IPS-15b (cell line): Measurements from ENCODE around the gene FAM3A.

ENCODE experiments used
- H3K27me3 ChIP-seq: one replicate; pipeline ENCODE4 v1.6.1; 2013; ENCODE audit warnings: low read length; ENCODE audit not compliant: control insufficient read depth, insufficient read depth
- H3K36me3 ChIP-seq: one replicate; pipeline ENCODE4 v1.6.1; 2013; ENCODE audit warnings: low read length; ENCODE audit not compliant: control insufficient read depth, insufficient read depth
- H3K4me1 ChIP-seq: one replicate; pipeline ENCODE4 v1.6.1; 2013; ENCODE audit warnings: mild to moderate bottlenecking, low read length; ENCODE audit not compliant: control insufficient read depth, insufficient read depth
- H3K4me3 ChIP-seq: one replicate; pipeline ENCODE4 v1.5.1; 2013; ENCODE audit warnings: low read depth, low read length
- H3K9ac ChIP-seq: one replicate; pipeline ENCODE4 v1.6.1; 2013; ENCODE audit warnings: low read depth, mild to moderate bottlenecking, low read length
- H3K9me3 ChIP-seq: one replicate; pipeline ENCODE4 v1.6.1; 2013; ENCODE audit warnings: mild to moderate bottlenecking, low read length; ENCODE audit not compliant: control insufficient read depth, insufficient read depth

FAM3A gene

DNA sequence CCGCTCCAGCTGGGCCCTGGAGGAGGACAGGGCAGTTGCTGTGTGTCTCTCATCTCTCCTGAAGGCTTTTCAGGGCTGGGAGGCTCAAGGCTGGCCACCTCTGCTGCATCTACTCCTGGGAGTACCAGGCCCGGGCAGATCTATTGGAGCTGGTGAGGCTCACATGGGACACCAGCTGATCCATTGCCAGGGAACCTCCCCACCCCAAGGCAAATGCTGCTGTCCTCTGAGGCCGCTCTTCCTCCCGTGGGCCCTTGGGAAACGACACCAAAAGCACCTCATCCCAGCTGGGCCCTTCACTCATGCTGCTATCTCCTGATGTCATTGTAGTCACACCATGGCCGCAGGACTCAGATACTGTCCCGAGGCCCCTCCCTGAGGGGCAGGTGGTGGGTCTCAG, 33.2 kb downstream of the FAM3A start:
- Histone ChIP-seq H3K36me3 (peaks cover 9% of the 10 kb centered on the region), H3K4me3 (no peak overlapping the region), H3K9me3 (peaks cover 5% of the 10 kb centered on the region), H3K4me1 (no peaks in the 10 kb centered on the region), H3K9ac (no peak overlapping the region), H3K27me3 (no peaks in the 10 kb centered on the region)

DNA sequence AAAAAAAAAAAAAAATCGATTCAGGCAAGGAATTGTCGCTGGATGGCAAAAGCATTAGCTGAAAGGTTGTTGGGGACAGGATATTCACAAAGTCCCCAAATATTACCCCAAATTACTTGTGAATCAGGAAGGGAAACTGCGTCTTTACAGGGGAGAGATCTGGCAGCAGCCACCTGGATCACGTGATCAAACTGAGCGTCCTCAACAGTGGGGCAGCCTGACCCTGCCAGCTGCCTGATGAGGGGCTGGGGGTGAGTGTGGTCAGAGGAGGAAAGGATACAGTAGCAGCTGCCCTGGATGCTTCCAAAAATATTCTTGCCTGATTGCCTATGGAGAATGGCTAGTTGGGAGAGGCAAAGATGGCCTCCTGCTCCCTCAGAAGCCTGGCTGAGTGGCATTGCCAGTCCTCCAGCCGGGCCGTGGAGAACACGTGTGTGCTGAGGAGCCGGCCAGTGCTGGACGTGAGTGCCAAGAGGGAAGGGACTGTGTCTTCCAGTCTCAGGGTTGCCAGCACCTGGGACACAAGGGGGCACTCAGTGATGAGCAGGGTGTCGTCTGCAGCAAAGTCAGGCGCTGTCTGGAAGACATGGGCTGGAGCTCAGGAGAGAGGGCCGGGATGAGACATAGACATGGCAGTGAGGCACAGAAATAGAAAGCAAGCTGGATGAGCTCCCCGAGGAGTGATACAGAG, 34.0 kb downstream of the FAM3A start:
- peaks cover 5% of the 10 kb centered on the region for H3K9me3 ChIP-seq
- no peak overlapping the region for H3K4me3 ChIP-seq
- H3K9ac ChIP-seq, result no peak overlapping the region
- no peaks in the 10 kb centered on the region for H3K27me3 ChIP-seq
- no peaks in the 10 kb centered on the region for H3K4me1 ChIP-seq
- peaks cover 9% of the 10 kb centered on the region for H3K36me3 ChIP-seq

DNA sequence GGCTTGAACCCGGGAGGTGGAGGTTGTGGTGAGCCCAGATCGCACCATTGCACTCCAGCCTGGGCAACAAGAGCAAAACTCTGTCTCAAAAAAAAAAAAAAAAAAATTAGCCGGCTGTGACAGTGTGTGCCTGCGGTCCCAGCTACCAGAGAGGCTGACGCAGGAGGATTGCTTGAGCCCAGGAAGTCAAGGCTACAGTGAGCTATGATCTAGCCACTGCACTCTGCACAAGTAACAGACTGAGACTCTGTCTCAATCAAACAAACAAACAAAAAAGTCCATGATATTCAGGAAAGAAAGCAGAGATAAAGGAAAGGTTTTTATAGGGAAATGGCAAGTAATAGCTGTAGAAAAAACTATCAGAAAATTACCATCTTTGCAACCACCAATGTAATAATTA, 34.8 kb downstream of the FAM3A start:
- Histone ChIP-seq H3K9me3 (peaks cover 5% of the 10 kb centered on the region), H3K27me3 (no peaks in the 10 kb centered on the region), H3K4me1 (no peaks in the 10 kb centered on the region), H3K9ac (no peak overlapping the region), H3K4me3 (no peak overlapping the region), H3K36me3 (peaks cover 9% of the 10 kb centered on the region)

DNA sequence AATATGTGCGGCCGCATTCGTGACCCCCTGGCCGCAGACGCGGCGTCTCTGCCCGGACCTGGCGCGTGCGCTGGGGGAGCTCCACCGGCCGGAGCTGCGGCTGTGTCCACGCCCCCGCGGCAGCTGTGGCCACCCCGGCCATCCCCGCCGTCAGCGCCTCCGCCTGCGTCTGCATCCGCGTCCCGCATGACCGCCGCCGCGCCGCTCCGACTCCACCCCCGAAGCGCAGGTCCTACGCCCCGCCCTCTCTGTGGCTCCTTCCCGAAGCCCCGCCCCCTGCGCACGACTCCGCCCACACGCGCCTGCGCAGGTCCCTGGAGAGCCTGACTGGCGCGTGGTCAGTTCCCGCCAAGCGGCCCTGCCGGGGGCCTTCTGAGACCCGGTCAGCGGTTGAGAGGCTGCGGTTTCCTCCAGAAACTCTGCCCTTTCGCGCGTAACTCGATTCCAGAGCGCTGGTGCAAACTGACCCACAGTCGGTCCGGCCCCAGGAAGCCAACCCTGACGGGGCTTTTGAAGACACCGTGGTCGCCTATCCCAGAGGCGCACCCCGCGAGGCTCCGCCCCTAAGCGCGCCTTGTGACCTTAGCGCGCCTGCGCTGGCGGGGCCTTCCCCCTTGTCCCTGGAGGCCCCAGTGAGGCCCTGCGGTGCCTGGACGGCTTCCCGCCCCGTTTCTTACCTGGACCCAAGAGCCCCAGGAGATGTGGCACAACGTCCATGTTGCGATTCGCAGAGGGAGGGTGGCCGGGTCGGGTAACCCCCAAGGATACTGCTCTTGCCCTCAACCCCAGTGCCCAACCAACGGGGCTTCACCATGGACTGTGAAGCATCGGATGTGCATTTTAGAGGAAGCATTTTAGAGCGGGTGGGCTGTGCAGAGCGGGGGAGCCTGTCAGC, 37.1 kb downstream of the FAM3A start, which contains the start of gene LAGE3:
Gene LAGE3 (minus strand): TSS at position 554 of the 895 bp plus-strand sequence. CDS start 366 bp downstream, at position 188.
- Histone ChIP-seq H3K4me3 (peak within 1 kb of the TSS; percentile 66), H3K9ac (peak within 1 kb of the TSS; percentile 37), H3K4me1 (no peaks in the 10 kb centered on the region), H3K27me3 (no peaks in the 10 kb centered on the region), H3K36me3 (peaks cover under 1% of the 10 kb centered on the region), H3K9me3 (peaks cover 5% of the 10 kb centered on the region)

DNA sequence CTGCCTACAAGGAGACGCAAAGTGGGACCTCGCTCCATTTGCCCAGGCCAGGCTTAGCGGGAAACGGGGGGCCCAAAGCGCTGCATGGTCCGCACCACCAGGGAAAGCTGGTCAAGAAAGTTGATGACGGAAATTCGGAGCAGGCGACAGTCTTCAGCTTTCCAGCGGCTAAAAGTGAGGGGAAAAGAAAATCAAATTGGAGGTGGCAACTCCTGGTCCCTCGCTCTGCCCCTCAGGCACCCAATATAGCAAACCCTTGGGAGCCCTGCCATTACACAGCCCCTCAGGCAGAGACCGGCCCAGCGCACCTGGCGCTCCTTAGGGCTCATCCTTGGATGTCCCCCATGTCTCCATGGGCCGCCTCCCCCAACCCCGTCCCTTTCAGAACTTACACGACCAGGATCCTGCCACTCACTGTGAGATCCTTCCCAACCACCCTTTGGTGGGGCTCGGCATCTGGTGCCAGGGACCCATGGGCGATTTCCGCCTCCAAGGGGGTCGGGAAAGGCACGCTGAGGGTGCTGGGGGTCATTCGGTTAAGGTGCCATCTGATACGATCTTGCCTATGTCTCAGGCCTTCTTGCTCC, 38.0 kb downstream of the FAM3A start:
- Histone ChIP-seq H3K4me1 (no peaks in the 10 kb centered on the region), H3K9ac (peak overlapping the region; percentile 37), H3K36me3 (peaks cover 7% of the 10 kb centered on the region), H3K27me3 (no peaks in the 10 kb centered on the region), H3K9me3 (no peaks in the 10 kb centered on the region), H3K4me3 (peak overlapping the region; percentile 66)

DNA sequence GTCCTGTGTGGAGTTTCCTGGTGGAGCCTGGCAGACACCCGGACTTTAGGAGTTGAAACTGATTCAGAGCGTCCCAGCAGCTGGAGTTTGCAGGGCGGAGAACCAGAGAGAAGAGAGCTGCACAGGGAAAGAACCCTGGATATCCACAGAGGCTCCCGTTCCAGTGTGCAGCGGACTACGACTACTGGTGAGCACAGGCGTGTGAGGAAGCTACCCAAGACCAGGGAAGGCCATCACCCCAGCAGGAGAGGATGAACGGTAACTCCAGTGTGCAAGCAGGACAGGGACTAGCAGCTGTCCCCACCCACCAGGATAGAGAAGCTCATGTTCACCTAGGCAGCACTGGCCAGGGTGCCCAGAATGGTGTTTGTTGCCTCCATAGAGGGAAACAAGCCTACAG, 39.2 kb downstream of the FAM3A start:
- Histone ChIP-seq H3K9ac (no peak overlapping the region), H3K9me3 (no peaks in the 10 kb centered on the region), H3K27me3 (no peaks in the 10 kb centered on the region), H3K4me3 (no peak overlapping the region), H3K36me3 (peaks cover 13% of the 10 kb centered on the region), H3K4me1 (no peaks in the 10 kb centered on the region)

DNA sequence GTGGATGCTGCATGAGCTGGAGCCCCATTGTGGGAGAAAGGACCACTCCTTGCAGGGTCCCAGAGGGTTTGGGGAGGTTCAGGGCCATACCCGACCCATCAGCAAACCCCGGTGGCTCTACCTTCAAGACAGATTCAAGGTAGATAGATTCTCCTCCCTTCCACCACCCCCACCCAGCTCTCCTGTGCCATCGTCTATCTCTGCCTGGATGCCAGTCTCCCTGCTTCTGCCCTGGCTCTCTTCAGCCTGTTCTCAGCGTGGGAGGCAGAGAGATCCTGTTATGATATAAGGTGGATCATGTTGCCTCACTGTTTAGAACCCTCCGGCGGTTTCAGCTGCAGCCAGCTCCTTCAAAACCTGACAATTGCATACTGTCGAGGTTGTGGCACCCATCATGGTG, 42.3 kb downstream of the FAM3A start:
- Histone ChIP-seq H3K36me3 (peaks cover 36% of the 10 kb centered on the region), H3K4me1 (no peaks in the 10 kb centered on the region), H3K27me3 (no peaks in the 10 kb centered on the region), H3K4me3 (no peak overlapping the region), H3K9me3 (no peaks in the 10 kb centered on the region), H3K9ac (no peak overlapping the region)

DNA sequence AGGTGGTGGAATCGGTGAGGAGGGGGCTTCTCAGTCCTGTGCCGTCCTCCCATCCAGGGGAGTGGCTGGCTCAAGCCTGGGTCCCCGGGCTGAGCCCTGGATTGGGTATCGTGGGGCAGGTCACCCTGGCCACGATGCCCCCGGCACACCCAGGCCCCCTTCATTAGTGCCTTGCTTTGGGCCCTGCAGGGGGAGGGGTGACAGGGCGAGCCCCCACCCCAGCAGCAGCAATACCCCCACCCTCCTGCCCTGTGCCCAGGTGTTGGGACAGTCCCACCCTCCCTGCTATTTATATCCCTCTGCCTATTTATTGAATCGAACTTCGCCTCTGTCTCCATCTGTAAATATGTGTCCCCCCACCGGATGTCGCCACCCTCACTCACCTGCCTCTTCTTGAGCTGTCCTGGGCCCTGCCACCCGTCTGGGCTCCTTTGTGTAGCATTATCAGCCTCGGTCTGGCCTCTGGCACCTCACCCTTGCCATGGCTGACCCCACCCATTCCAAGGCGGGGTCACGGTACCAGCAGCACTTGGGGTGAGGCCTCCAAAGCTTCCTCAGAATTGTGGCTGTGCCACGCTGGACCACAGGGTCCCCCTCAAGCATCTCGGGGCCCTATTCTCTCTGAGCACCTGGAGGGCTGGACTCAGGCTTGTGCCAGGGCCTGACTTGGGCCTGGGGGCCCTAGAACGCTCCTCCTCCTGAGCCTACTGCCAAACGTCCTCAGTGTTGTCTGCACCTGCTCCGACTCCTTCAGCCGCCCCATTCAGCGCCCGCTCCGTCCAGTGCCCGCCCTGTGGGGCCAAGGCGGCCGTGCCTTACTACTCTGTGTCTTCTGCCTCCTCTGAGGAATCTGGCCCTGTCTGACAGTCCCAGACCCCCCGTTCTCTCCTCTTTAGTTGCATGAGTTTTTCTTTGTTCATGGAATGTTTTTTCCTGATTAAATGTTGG, 43.1 kb downstream of the FAM3A start:
- H3K9ac ChIP-seq, result no peak overlapping the region
- H3K27me3 ChIP-seq, result no peaks in the 10 kb centered on the region
- peaks cover 43% of the 10 kb centered on the region for H3K36me3 ChIP-seq
- no peak overlapping the region for H3K4me3 ChIP-seq
- H3K4me1 ChIP-seq, result no peaks in the 10 kb centered on the region
- H3K9me3 ChIP-seq, result no peaks in the 10 kb centered on the region

DNA sequence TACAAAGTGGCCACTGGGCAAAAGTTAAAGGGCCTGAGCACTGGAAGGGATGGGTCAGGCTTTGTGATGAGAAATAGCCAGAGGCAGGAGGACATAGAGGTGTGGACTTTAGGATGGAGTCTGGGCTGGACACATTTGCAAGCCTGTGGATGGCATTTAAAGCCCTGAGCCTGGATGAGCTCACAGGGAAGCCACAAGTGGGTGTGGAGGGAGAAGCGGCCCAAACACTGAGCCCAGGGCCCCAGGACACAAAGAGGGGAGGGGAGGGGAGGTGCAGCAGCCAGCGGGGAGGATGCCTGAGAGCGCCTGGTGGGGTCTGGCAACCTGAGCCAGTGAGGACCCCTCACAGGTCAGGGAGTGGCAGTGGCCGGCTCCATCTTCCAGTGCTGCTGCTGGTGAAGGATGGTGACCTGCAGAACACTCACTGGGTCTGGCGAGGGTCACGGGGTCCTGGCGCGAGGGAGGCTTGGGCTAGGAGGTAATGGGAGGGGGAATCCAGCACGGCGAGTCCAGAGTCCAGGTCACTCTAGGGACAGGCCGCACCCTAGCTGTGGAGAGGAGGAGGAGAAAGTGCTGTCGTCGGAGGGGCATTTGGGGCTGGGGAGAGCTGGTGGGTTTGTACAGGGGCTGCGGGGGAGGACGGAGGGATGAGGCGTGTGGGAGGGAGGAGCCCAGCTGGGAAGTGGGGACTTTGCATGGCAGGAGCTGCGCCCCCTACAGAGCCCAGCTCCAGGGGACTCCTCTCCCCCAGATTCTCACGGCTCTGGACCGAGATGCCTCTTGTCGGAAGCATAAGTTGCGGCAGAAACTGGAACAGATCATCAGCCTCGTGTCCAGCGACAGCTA, 44.0 kb downstream of the FAM3A start:
- Histone ChIP-seq H3K36me3 (peaks cover 44% of the 10 kb centered on the region), H3K9ac (no peak overlapping the region), H3K27me3 (no peaks in the 10 kb centered on the region), H3K4me1 (no peaks in the 10 kb centered on the region), H3K4me3 (no peak overlapping the region), H3K9me3 (no peaks in the 10 kb centered on the region)

DNA sequence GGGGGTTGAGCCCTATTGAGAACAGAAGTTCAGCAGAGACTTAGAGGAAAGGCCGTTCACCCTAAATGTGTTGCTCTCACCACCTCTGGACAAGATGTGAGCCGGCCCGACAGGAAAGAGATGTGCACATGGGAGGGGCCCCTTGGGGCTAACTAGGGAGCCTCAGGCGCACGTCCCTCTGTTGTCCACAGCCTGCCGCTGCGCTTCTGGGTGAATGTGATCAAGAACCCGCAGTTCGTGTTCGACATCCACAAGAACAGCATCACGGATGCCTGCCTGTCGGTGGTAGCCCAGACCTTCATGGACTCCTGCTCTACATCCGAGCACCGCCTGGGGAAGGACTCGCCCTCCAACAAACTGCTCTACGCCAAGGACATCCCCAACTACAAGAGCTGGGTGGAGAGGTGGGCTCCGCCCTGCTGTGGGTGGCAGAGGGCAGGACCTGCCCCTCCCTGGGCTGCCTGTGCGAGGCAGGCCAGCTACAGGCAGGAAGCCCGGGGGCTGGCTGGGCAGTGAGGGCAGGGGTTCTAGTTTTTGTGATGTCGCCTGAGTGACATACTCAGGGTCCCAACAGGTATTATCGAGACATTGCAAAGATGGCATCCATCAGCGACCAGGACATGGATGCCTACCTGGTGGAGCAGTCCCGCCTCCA, 45.0 kb downstream of the FAM3A start:
- Histone ChIP-seq H3K4me1 (no peaks in the 10 kb centered on the region), H3K27me3 (no peaks in the 10 kb centered on the region), H3K36me3 (peaks cover 52% of the 10 kb centered on the region), H3K4me3 (no peak overlapping the region), H3K9me3 (no peaks in the 10 kb centered on the region), H3K9ac (no peak overlapping the region)
